ENCODE measurements around the gene NSL1. TPM values are rescaled to one million over a fixed set of nuclear protein-coding genes. Genes with fewer than 3 reads are reported as not detected.

The NSL1 gene
- total and polyA plus RNA-seq, 2 donors (not counting 1 experiment from before 2014, with no cell fraction given), result 20.5 to 45.9 TPM

DNA sequence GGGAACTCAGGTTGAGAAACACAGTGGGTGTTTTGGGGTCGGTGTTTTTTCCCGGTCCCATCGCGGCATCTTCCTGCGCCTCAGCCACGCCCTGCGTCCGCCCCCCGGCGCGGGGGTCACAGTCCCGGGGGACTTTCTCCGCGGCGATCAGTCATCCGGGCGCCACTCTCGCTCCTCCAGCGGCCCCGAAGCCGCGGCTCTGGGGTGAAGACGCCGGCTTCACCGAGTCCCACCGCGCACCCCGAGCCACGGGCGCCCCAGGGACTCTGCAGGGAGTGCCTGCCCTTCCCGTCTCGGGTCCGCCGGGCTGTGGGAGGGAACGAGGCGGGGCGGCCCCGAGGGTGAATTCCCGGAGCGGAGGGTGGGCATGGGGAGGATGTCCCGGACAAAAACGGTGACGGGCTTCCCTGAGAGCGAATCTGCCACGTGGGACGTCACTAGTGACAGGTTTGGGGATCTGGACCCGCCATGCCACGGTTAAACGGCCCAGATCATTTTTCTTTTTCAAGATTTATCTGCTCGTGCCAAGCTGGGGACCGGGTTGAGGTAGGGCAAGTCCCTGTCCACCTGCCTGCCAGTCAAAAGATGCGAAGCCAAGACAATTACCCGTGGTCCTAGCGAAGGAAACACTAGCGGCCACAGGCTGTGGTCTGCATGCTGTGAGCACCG lies 91.2 kb downstream of the NSL1 start:
- ChIA-PET CTCF (interaction anchor here (1.1 kb wide), 1 partner anchor 81 kb away, joined by 4 read pairs; no protein-coding TSS in a partner anchor), POLR2A (no interaction called here)
- peak overlapping the region; percentile 84 for H2AFZ ChIP-seq (ENCODE audit: insufficient read depth, low read depth, low read length, poor library complexity, severe bottlenecking)
- Mint-ChIP-seq H3K4me3 (peak overlapping the region; percentile 92), H3K9me3 (ENCODE audit: insufficient read depth) (no peaks in the 10 kb centered on the region), H3K4me1 (peaks cover 39% of the 10 kb centered on the region), H3K27me3 (peaks cover 4% of the 10 kb centered on the region), H3K27ac (peak overlapping the region; percentile 48)
- DNase-seq (peak; percentile 61), ATAC-seq (ENCODE audit: low read depth) (peak; percentile 42)
- intact Hi-C loops (cut with micrococcal nuclease), result loop anchor here (1.0 to 2.0 kb wide), 3 partner anchors 35 to 82 kb away; no protein-coding TSS in a partner anchor
- H3K4me2 ChIP-seq (replicated peaks; ENCODE audit: low read depth, low read length, poor library complexity, severe bottlenecking), result peak overlapping the region; percentile 97
- no peaks in the 10 kb centered on the region for H4K20me1 ChIP-seq (ENCODE audit: control insufficient read depth, insufficient read depth, low read length, poor library complexity, severe bottlenecking)
- H3K79me2 ChIP-seq (ENCODE audit: control insufficient read depth, insufficient read depth, low read length), result no peaks in the 10 kb centered on the region
- H3K4me1 ChIP-seq (ENCODE audit: control insufficient read depth in 2 of 2, insufficient read depth in 2 of 2, low read length in 2 of 2), result peaks cover 31 to 36% of the 10 kb centered on the region in 2 donors
- no peaks in the 10 kb centered on the region for H3K9me3 ChIP-seq (ENCODE audit: control extremely low read depth in 1 of 3, control insufficient read depth in 2 of 3, insufficient read depth in 1 of 3, low read length in 2 of 3)
- H3K4me3 ChIP-seq (ENCODE audit: control extremely low read depth in 1 of 5, extremely low read depth in 1 of 5, insufficient read depth in 1 of 5, low read depth in 2 of 5, low read length in 4 of 5), result peak overlapping the region; percentile 13 to 70 (median 65)
- no peak overlapping the region for H3K27ac ChIP-seq (ENCODE audit: low read length in 2 of 2)
- H3K9ac ChIP-seq (ENCODE audit: low read length), result peak overlapping the region; percentile 66
- WGBS (ENCODE audit: insufficient coverage), result under 1% methylated on average over 56 of the region's 56 CpGs
- no peaks in the 10 kb centered on the region for H3K36me3 ChIP-seq (replicated peaks in 1 of 2; ENCODE audit: control extremely low read depth in 1 of 2, control insufficient read depth in 1 of 2, extremely low read depth in 1 of 2, insufficient read depth in 2 of 2, low read length in 1 of 2)
- TF ChIP-seq, protein P1, sequence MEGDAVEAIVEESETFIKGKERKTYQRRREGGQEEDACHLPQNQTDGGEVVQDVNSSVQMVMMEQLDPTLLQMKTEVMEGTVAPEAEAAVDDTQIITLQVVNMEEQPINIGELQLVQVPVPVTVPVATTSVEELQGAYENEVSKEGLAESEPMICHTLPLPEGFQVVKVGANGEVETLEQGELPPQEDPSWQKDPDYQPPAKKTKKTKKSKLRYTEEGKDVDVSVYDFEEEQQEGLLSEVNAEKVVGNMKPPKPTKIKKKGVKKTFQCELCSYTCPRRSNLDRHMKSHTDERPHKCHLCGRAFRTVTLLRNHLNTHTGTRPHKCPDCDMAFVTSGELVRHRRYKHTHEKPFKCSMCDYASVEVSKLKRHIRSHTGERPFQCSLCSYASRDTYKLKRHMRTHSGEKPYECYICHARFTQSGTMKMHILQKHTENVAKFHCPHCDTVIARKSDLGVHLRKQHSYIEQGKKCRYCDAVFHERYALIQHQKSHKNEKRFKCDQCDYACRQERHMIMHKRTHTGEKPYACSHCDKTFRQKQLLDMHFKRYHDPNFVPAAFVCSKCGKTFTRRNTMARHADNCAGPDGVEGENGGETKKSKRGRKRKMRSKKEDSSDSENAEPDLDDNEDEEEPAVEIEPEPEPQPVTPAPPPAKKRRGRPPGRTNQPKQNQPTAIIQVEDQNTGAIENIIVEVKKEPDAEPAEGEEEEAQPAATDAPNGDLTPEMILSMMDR (IDR thresholded peaks at IDR 0.05), result no peak
- TF ChIP-seq EZH2 (IDR thresholded peaks at IDR 0.05; ENCODE audit: borderline replicate concordance, insufficient read depth, low read depth, low read length, poor library complexity, severe bottlenecking), result no peak
- peaks cover 0 to 10% (median 3%) of the 10 kb centered on the region in 4 experiments for H3K27me3 ChIP-seq (replicated peaks in 1 of 4; ENCODE audit: control extremely low read depth in 1 of 4, control insufficient read depth in 3 of 4, insufficient read depth in 4 of 4, low read length in 3 of 4)

DNA sequence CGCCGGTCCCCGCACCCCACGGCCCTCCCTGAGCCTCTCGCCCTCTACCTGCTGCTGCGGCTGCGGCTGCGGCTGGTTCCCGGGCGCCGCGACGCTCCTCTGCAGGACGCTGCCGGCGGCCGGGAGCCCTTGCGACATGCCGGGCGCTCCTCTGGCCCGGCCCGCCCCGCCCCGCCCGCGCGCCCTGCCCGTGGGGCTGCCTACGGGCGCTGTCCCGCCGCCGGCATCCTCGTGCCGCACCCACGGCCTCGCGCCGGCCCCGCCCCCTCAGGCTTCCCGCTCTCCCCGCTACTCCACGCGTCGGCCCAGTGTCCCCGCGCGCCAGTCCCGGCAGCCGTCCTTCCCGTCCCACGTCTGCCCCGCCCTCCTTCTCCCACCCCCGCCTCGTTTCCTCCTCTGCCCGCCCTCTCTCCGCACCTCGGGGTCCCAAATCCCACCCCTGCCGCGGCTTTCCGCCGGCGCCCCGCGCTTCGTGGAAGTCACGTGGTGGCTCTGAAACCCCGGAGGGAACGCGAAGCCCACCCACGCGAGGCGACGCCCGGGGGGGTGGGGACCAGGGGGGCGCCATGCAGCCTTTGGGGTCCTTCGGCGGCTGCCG lies 91.9 kb downstream of the NSL1 start, which contains the start of gene BATF3:
TSS of gene BATF3 (minus strand) at position 216 of the 598 bp plus-strand sequence. CDS start at position 138, 78 bp downstream.
- Histone ChIP-seq H3K4me2 (replicated peaks; ENCODE audit: low read depth, low read length, poor library complexity, severe bottlenecking) (peak within 1 kb of the TSS; percentile 97), H3K27ac (ENCODE audit: low read length in 2 of 2) (no peak within 1 kb of the TSS), H3K4me1 (ENCODE audit: control insufficient read depth in 2 of 2, insufficient read depth in 2 of 2, low read length in 2 of 2) (peaks cover 31 to 36% of the 10 kb centered on the region in 2 donors), H4K20me1 (ENCODE audit: control insufficient read depth, insufficient read depth, low read length, poor library complexity, severe bottlenecking) (no peaks in the 10 kb centered on the region), H3K9me3 (ENCODE audit: control extremely low read depth in 1 of 3, control insufficient read depth in 2 of 3, insufficient read depth in 1 of 3, low read length in 2 of 3) (no peaks in the 10 kb centered on the region), H3K4me3 (ENCODE audit: control extremely low read depth in 1 of 5, extremely low read depth in 1 of 5, insufficient read depth in 1 of 5, low read depth in 2 of 5, low read length in 4 of 5) (peak within 1 kb of the TSS; percentile 34 to 70 (median 65)), H3K27me3 (replicated peaks in 1 of 4; ENCODE audit: control extremely low read depth in 1 of 4, control insufficient read depth in 3 of 4, insufficient read depth in 4 of 4, low read length in 3 of 4) (peaks cover 0 to 13% (median 3%) of the 10 kb centered on the region in 4 experiments), H3K9ac (ENCODE audit: low read length) (peak within 1 kb of the TSS; percentile 66), H3K79me2 (ENCODE audit: control insufficient read depth, insufficient read depth, low read length) (no peaks in the 10 kb centered on the region), H3K36me3 (replicated peaks in 1 of 2; ENCODE audit: control extremely low read depth in 1 of 2, control insufficient read depth in 1 of 2, extremely low read depth in 1 of 2, insufficient read depth in 2 of 2, low read length in 1 of 2) (no peaks in the 10 kb centered on the region), H2AFZ (ENCODE audit: insufficient read depth, low read depth, low read length, poor library complexity, severe bottlenecking) (peak within 1 kb of the TSS; percentile 84)
- H3K4me1 Mint-ChIP-seq, result peaks cover 39% of the 10 kb centered on the region
- under 1% methylated on average over 74 of the region's 79 CpGs for WGBS (ENCODE audit: insufficient coverage)
- ChIA-PET POLR2A (no interaction called here), CTCF (interaction anchor here (1.5 to 2.0 kb wide), 3 partner anchors 16 to 295 kb away, joined by 4 to 7 read pairs (median 5); no protein-coding TSS in a partner anchor)
- H3K27ac Mint-ChIP-seq, result peak within 1 kb of the TSS; percentile 48
- peaks cover 4% of the 10 kb centered on the region for H3K27me3 Mint-ChIP-seq
- no peaks in the 10 kb centered on the region for H3K9me3 Mint-ChIP-seq (ENCODE audit: insufficient read depth)
- DNase-seq (peak; percentile 55), ATAC-seq (ENCODE audit: low read depth) (peak; percentile 51)
- peak within 1 kb of the TSS; percentile 92 for H3K4me3 Mint-ChIP-seq
- intact Hi-C loops (cut with micrococcal nuclease), result loop anchor here (1.0 to 2.0 kb wide), 5 partner anchors 34 to 296 kb away; no protein-coding TSS in a partner anchor
- TF ChIP-seq, protein P1 (IDR thresholded peaks at IDR 0.05), result peak; percentile 4
- TF ChIP-seq EZH2 (IDR thresholded peaks at IDR 0.05; ENCODE audit: borderline replicate concordance, insufficient read depth, low read depth, low read length, poor library complexity, severe bottlenecking), result no peak

Data from B cell (primary cell).